RKO (cell line): ENCODE data around the gene CNTNAP2.
"Not testable (repeated sequence)": the region's sequence is repeated elsewhere in the genome, so short reads cannot be mapped to it uniquely, and the experiment has no call there.

Experiments used
- DNase-seq: peaks from one replicate; pipeline ENCODE4 v3.0.0-alpha.2; 2016; ENCODE audit warnings: low spot score

CNTNAP2 gene

DNA sequence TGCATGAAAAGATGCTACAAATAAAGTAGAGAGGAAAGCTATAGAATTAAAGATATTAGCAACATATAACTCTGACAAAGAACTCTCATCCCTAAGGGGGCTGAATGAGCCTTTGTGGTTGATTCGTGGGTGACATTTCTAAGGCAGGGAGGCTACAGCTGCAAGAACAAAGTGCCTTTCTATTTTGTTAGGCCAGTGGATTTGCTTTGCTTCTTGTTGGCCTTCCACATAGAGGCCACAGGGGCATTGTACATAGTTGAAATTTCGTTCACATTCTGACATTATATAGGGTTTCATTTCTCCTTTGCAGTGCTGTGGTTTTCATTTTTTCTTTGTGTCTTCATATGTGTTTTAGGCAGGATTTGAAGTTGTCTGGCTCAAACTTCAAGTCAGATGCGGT, 1654.7 kb downstream of the CNTNAP2 start:
- DNase-seq: no peak

DNA sequence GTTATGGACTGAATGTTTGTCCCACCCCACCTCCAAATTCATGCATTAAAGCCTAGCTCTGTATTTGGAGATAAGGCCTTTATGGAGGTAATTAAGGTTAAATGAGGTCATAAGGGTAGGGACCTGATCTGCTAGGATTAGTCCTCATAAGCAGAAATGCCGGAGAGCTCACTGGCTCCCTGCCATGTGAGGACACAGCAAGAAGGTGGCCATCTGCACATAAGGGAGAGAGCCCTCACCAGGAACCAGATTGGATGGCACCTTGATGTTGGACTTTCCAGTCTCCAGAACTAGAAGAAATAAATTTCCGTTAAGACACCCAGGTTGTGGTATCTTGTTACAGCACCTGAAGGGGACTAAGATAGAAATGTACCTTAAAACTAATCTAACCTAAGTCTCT, 1657.9 kb downstream of the CNTNAP2 start:
- DNase-seq: no peak

DNA sequence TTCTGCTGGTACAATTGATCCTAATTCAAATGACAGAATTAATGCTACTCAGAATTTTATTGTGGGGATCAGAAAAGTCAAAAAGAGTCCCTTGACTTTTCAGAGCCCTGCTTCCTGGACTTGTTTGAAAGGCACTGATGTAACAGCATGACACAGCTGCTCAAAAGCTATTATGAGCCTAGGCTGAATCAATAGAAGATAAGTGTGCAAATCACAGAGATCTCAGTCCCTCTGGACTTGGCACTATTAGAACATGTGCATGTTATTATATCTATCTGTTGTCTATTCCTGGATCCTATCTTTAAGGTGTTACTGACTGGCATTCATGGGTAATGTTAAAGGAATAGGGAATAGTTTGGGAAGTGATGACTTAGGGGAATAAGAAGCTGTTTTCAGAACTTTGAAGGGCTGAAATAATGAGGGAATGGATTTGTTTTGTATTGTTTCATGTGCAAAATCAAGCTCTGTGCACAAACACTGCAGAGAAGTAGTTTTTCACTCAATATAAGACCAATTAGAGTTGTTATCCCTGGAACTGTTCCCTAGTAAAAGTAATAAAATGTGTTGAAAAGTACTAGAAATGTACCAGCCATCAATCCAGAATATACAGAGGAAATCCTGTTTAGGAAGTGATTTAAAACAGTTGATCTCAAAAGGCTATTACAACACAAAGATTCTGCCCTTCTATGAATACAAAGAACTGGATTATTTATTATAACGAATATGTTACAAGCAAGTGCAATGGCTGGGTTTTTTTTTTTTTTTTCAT, 1659.1 kb downstream of the CNTNAP2 start:
- no peak for DNase-seq

DNA sequence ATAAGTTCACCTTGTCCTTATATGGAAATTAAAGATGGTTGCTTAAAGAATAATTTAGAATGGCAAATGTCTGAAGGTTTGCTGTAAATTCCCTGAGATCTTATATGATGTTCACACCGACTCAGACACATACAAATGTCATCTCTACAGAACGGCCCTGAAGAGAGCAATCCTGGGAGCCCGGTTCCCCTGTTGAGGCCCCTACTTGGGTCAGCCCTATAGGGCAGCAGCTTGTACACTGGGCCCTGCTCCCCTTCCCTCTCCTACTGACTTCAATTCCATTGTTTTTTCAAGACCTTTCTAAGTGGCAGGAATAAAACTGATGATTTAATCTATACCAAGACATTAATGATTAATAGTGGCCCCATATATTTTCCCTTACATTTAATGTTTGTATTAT, 1660.7 kb downstream of the CNTNAP2 start:
- DNase-seq: no peak

DNA sequence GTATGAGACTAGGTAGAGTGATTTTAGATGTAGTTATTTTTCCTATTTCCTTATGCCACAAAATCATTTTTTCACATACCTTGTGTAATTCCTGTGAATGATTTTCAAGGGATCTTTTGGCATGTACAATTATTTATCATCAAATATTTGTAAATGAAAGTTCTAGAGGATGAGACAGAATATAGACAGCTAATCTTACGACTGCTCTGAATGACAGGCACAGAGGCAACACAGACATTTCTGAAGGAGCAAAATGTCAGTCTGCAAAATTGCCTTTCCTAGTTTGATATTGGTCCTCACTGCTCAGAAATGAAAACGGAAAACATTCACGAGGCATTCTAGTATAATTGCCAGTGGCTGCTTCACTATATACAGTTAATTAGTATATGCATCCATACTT, 1663.3 kb downstream of the CNTNAP2 start:
- no peak for DNase-seq

DNA sequence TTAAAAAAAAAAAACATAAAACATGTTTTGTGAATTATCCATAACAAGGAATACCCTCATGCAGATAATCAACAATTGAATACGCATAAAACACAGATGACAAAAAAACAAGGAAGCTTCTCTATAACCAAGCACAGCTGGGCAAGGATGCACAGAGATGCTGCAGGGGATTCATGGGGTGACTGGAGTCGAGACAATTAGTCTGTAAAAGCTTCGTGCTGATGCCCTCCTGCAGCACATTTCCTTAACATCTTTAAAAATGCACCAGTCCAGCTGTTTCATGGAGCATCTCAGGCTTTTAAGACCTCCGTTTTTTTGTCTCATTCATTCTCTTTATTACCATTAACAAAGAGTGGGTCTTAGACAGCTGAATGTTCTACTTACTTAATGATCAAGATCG, 1680.0 kb downstream of the CNTNAP2 start:
- DNase-seq: no peak

DNA sequence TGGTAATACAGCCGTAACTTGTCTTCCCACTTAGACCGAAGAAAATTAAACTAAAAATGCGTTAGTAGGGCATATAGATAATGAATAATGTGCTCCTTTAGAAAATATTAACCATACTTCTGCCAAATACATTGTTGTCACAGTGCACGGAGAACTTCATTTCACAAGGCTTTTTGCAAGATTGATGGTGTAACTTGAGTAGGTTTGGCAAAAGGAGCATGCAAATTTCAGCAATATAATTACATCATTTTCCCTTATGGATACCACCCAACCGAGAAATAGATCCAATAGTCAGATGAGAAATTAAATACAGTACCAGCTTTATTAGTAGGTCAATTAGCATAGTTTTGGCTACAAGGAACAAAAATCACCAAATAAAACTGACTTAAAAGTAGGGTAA, 1681.4 kb downstream of the CNTNAP2 start:
- no peak for DNase-seq

DNA sequence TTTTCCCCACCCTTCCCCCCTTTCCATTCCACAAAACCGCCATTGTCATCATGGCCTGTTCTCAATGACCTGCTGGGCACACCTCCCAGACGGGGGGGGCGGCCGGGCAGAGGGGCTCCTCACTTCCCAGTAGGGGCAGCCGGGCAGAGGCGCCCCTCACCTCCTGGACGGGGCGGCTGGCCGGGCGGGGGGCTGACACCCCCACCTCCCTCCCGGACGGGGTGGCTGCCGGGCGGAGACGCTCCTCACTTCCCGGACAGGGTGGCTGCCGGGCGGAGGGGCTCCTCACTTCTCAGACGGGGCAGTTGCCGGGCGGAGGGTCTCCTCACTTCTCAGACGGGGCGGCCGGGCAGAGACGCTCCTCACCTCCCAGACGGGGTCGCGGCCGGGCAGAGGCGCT, 1685.2 kb downstream of the CNTNAP2 start:
- DNase-seq: not testable (repeated sequence)

DNA sequence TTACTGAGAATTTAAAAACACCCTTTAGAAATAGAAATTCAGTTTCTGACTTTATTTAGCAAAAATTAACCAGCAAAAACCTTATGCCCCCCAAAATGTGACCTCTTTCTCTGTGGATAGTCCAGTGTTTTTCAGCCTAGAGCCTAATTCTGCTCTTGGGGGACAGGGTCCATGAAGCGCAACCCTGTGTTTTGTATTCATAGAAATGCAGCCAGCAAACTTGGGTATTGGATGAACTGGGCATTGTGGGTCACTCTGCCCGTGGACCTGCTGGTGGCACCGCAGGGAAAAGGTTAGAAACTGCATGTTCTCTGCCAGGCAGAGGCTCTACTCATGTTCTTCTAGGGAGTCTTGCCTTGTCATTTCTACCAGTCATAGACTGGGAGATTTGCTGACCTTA, 1686.5 kb downstream of the CNTNAP2 start:
- DNase-seq: no peak

DNA sequence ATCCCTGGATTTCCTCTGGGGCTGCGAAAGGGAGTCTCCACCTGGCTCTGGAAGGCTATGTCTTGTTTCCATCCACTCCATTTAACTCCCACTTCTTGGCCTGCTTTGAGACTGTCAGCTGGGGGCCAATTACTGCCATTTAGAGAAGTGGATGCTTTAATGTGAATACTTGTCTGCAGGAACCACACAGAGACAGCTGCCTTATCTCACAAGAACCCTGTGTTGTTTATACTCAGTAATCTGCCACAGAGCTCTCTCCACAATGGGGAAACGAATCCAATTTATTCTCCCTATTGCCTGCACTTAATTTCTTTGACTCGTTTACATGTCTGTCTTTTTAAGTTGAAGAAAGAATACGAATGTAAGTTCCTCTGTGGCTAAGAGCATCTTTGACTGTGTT, 1687.0 kb downstream of the CNTNAP2 start:
- no peak for DNase-seq

DNA sequence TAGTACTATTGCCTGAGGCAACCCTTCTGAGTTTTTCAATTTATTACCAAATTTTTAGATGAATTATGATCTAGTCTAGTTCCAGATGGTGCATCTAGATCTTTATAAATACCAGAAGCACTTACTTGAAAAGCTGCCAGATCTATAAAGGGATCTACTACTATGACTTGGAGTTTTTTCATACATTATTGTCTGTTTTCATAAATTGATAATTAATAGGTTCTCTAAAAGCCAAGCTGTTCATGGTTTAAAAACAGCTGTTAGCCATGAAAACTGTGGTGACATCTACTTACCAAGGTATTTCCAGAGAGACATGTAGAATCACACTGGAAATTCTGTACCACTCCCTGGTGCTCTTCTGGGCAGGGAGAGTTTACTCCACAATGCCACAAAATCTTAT, 1687.4 kb downstream of the CNTNAP2 start:
- DNase-seq: no peak

DNA sequence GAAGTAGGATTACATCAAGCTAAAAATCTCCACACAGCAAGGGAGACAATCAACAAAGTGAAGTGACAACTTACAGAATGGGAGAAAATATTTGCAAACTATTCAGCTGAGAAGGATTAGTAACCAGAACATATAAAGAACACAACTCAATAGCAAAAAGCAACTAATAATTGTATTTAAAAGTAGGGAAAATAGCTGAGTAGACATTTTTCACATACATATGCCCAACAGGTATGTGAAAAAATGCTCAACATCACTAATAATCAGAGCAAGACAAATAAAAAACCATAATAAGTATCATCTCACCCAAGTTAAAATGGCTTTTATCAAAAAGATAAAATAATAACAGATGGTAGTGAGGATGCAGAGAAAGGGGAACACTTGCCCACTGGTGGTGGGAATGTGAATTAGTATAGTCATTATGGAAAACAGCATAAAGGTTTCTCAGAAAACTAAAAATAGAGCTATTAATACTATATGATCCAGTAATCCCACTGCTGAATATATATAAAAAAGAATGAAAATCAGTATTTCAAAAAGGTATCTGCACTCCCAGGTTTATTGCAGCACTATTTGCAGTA, 1689.5 kb downstream of the CNTNAP2 start:
- DNase-seq: no peak

DNA sequence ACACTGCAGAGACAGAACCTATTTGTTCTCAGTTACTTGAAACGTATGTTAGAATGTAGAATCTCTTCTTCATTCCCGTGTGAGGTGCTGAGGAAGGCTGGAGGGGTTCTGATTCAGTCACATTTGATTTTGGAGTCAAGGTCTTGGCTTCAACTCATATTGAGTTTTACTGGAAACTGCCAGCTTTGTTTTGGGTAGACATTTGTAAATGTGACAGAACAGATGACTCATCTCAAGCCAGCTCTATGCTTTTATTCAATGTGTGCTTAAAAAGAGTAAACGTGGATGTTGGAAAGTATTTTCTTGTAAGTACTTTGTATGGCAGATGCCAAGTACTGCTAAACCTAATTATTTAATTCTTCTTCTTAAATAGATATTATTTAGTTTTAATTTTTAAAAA, 1693.2 kb downstream of the CNTNAP2 start:
- DNase-seq: no peak

DNA sequence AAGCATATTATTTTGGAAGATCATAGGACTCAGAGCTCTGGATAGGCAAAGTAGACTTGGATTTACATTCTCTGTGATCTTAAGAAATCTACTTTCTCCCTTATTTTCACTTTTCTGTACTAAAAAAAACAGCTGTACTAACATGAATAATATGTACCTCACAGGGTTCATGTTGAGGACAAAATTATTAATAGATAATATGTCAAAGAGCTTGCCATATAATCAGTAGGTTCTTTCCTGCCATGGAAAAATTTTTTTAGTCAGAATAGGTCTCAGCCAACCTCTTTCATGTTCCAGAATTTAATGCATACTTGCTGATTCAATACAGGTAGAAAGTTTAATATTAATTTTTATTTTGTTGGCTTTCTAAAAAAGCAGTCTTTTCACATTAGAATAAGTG, 1693.7 kb downstream of the CNTNAP2 start:
- DNase-seq: no peak

DNA sequence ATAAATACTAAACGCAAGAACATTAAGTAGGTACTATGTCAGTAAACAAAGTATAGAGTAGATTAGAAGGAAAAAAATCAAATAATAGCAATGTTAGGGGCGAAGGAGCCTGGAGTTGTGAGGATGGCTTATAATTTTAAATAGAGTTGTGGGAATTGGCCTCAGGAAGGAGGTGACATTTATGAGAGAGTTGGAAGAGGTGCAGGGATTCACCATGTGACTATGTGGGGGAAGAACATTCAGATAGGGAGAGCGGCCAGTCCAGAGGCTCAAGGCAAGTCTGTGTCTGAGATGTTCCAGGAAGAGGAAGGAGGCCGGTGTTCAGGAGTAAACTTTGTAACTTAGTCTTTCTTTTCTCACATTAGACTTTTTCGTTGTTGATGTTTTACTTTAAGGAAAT, 1695.3 kb downstream of the CNTNAP2 start:
- DNase-seq: no peak

DNA sequence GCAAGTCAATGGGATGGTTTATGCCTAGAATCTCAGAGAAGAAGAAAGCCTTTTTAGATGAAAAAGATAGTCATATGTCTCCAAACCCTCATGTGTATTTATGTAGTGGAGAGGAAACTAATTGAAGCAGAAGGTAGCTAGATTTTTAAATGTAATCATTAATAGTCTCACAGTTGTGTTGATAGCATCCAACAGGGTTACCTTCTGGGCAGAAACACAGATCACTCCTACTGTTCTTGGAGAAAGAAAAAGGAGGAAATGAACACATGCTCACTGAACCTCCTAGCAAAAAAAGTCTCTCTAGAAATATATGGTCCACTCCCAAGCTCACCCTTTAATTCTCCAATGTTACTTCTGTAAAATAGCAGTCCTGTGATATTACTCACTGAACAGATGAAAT, 1696.7 kb downstream of the CNTNAP2 start:
- no peak for DNase-seq

DNA sequence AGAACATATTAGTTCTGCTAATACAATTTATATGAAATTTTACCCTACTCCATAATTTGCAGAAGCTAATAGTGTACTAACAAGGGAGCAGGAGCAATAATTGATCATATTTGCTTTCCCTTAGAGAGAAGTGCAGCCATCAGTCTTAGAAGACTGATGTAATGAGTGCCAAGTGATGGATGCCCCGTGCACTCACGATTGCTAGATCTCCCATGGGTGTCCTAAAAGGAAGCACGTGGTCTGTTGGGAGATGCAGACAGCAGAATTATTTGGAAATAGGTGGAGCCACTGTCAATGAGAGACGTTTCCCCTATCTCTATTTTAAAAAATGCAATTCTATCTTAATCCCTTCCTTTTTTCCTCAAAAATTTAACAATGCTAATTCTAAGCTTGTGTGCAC, 1701.7 kb downstream of the CNTNAP2 start:
- DNase-seq: no peak

DNA sequence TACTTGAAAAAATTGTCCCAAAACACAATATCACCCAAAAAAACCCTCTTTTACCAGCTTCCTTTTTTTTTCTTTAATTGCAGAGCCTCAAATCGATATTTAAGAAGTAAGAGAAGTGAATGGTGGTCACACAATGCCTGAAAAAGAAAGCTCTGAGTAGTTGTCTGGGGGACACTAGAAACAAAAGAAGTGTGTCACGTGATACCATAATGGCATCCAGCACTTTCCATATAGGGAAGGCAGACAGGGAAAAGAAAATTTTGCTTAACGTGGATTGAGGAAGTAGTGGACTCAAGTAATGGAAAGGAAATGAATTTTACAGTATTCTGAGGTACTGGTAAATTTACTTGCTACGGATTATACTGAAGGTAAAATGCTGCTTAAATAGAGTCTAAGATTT, 1708.1 kb downstream of the CNTNAP2 start:
- DNase-seq: no peak

DNA sequence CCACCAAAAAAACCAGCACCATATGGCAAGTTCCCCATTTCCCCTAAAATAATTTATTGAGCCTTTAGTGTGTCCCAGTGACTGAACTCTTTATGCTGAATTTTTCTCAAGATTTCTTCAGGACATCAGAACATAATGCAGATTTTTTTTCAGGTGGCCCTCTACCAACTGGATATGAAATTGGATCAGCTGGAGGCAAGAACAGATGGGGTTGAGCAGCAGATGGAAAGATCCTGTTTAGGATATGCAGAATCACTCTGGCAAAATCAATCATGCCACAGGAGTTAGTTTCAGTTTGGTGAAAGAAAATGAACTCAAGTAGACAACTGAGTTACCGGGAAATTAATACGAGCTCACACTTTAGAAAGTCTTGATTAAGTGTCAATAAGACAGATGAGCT, 1712.4 kb downstream of the CNTNAP2 start:
- DNase-seq: no peak

DNA sequence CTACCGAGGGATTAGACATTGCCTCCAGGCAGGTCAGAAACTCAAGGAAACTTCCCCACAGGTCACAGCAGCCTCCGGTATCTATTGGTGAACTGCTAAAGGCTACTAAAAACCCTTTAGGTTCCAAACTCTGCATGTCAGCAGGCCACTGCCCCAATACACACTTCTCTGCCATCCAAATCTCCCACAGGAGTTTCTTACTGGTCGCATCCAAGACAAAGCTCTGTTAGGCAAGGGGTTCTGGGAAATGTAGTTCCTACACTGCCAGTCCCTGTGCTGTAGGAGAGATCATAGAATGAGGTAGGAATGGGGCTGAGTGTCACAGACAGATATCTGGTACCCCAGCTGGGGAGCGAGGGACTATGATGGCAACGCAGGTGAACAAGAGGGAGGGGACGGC, 1717.0 kb downstream of the CNTNAP2 start:
- peak; percentile 14 for DNase-seq

DNA sequence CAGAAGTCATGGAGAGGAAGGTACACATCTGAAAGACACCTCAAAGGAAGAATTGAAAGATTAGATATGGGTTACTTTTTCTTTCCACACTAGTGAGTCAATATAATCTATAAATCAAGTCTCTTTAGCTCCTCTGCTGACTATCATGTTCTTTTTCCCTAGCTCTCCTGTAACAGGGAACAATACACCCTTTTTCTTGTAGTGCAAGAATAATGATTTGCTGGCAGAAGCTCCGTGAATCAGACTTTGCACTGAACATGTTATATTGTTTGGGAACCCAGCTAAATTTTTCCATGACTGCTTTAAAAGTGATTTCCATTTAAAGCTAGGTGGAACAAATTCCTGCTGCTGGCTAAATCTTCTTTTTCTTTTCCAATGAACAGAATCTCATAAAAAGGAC, 1717.4 kb downstream of the CNTNAP2 start:
- DNase-seq: no peak

DNA sequence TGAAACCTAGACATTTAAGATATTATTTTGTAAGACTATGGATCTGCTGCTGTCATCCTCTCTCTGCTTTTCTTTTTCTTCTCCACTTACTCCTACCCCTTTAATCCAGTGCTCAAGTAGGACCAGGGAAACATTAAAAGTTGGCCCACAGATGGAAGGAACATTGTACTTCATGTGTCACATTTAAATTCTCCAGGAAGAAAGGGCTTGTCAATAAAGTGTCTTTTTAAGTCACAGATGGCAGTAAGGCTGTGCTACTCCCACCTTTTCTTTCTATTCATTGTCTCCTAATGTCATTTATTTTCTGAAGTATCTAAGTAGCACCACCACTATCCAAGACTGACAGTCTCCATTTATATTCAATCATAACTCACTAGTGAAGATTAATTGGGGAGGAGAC, 1736.2 kb downstream of the CNTNAP2 start:
- no peak for DNase-seq

DNA sequence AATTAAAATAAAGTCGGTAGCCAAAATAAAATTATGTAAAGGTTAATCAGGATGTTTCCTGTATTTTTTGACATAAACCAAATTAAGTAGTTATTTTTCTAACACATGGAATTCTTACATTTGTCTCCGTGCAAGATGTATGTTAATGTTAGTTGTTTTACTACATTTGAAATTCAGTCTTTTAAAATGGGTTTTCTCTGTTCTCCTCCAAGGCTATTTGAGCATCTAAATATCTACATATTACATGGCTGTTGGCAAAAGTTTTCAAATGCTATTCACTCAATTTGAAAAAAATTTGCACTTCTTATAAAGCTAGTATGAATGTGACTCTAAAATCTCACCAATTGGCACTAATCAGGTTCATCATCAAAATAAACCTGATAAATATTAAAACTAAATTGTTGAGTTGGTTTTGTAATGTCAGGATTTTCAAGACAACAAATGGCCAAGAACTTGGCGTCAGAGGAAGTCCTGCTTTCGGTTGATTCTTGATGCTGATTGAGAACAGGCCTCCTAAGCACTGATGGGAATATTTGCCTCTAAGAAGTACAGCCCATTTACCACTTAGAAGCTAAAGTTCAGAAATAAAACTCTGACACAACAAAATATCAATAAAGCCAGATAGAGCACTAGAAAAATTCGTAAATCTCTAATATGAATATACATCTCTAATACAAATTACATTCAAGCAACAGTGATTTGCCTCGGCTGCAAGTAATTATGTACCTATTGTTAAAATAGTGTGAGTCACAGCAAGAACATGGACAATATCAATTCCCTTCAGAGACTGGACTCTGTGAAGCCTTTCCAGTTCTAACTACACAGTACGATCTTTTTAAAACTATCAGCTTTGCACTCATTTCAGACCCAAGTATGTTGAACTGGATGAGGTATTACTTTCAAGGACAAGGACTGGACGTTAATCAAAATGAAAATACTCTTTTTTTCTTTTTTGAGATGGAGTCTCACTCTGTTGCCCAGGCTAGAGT, 1740.8 kb downstream of the CNTNAP2 start:
- no peak for DNase-seq
